ENCODE measurements around the gene SLC12A7. TPM values are rescaled to one million over a fixed set of nuclear protein-coding genes. Genes with fewer than 3 reads are reported as not detected.

Gene SLC12A7
- total RNA-seq, 2 donors from 2014 or later, result 58.9 to 61.6 TPM

DNA sequence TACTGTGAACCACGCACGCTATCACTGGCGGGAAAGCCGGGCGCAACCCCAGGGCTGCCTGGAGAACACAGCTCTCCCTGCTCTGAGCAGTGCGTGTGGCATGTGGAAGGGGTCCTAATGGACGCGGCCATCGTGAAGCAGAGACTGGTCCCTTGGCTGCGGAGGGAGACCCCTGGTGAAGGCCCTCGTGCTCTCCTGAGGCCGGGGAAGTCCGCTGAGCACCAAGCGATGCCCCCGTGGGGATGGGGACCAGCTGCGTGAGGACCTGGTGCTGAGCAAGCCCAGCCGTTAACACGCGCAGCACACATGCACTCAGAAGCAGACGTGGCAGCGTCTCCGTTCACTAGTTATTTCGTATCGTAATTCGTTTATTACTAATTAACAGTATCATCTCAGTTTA is 24.4 kb downstream of the SLC12A7 start:
- H3K36me3 ChIP-seq (ENCODE audit: control insufficient read depth, insufficient read depth, low read length), result peaks cover 12% of the 10 kb centered on the region
- no peaks in the 10 kb centered on the region for H3K27me3 ChIP-seq (ENCODE audit: control insufficient read depth, insufficient read depth, low read length, poor library complexity, severe bottlenecking)
- no peaks in the 10 kb centered on the region for H3K9me3 ChIP-seq (ENCODE audit: control insufficient read depth, low read length)
- peaks cover 26% of the 10 kb centered on the region for H3K36me3 Mint-ChIP-seq (ENCODE audit: low read depth)
- no peak overlapping the region for H3K27ac Mint-ChIP-seq
- H3K27ac ChIP-seq (ENCODE audit: low read depth, low read length), result no peak overlapping the region
- TF ChIP-seq, protein P1, sequence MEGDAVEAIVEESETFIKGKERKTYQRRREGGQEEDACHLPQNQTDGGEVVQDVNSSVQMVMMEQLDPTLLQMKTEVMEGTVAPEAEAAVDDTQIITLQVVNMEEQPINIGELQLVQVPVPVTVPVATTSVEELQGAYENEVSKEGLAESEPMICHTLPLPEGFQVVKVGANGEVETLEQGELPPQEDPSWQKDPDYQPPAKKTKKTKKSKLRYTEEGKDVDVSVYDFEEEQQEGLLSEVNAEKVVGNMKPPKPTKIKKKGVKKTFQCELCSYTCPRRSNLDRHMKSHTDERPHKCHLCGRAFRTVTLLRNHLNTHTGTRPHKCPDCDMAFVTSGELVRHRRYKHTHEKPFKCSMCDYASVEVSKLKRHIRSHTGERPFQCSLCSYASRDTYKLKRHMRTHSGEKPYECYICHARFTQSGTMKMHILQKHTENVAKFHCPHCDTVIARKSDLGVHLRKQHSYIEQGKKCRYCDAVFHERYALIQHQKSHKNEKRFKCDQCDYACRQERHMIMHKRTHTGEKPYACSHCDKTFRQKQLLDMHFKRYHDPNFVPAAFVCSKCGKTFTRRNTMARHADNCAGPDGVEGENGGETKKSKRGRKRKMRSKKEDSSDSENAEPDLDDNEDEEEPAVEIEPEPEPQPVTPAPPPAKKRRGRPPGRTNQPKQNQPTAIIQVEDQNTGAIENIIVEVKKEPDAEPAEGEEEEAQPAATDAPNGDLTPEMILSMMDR (conservative IDR thresholded peaks at IDR 0.05), result no peak
- DNase-seq, result no peak
- H3K4me1 ChIP-seq (ENCODE audit: control insufficient read depth, insufficient read depth, low read length), result no peaks in the 10 kb centered on the region
- H3K4me3 Mint-ChIP-seq, result no peak overlapping the region
- no peaks in the 10 kb centered on the region for H3K4me1 Mint-ChIP-seq
- no peaks in the 10 kb centered on the region for H3K27me3 Mint-ChIP-seq (ENCODE audit: insufficient read depth)
- H3K9me3 Mint-ChIP-seq, result no peaks in the 10 kb centered on the region
- WGBS, 2 experiments (ENCODE audit: insufficient coverage in 1 of 2, insufficient read length in 1 of 2), result 93 to 97% methylated on average over 16 to 25 of the region's 25 CpGs
- no peak overlapping the region for H3K4me3 ChIP-seq (ENCODE audit: low read length)
- H3K9ac ChIP-seq (ENCODE audit: extremely low read depth, low read length, poor library complexity, severe bottlenecking), result no peak overlapping the region

DNA sequence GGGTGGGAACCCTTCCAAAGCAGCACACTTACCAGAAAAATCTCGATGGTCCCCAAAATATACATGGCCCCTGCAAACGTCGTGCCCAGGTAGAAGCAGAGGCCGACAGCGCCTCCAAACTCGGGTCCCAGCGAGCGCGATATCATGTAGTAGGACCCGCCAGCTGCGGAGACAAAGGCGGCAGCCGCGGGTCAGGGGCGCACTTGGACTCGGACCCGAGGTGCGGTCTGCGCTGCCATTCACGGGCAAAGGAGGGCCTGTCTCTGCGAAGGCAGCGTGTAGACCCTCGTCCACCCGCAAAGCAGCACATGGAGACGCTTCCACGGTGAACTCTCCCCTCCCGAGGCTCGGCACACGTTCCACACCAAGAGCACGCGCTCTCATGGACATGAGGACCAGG is 25.0 kb downstream of the SLC12A7 start:
- H3K27me3 ChIP-seq (ENCODE audit: control insufficient read depth, insufficient read depth, low read length, poor library complexity, severe bottlenecking), result no peaks in the 10 kb centered on the region
- Mint-ChIP-seq H3K27ac (no peak overlapping the region), H3K36me3 (ENCODE audit: low read depth) (peaks cover 24% of the 10 kb centered on the region), H3K9me3 (no peaks in the 10 kb centered on the region), H3K27me3 (ENCODE audit: insufficient read depth) (no peaks in the 10 kb centered on the region), H3K4me3 (no peak overlapping the region), H3K4me1 (no peaks in the 10 kb centered on the region)
- H3K9ac ChIP-seq (ENCODE audit: extremely low read depth, low read length, poor library complexity, severe bottlenecking), result no peak overlapping the region
- no peaks in the 10 kb centered on the region for H3K9me3 ChIP-seq (ENCODE audit: control insufficient read depth, low read length)
- peaks cover 12% of the 10 kb centered on the region for H3K36me3 ChIP-seq (ENCODE audit: control insufficient read depth, insufficient read depth, low read length)
- no peaks in the 10 kb centered on the region for H3K4me1 ChIP-seq (ENCODE audit: control insufficient read depth, insufficient read depth, low read length)
- TF ChIP-seq, protein P1 (conservative IDR thresholded peaks at IDR 0.05), result no peak
- DNase-seq, result no peak
- no peak overlapping the region for H3K27ac ChIP-seq (ENCODE audit: low read depth, low read length)
- H3K4me3 ChIP-seq (ENCODE audit: low read length), result no peak overlapping the region
- WGBS, 2 experiments (ENCODE audit: insufficient coverage in 1 of 2, insufficient read length in 1 of 2), result 96 to 98% methylated on average over 28 to 31 of the region's 31 CpGs

GRCh38 chr5:1086137-1086536 is 25.7 kb downstream of the SLC12A7 start:
- no peaks in the 10 kb centered on the region for H3K9me3 ChIP-seq (ENCODE audit: control insufficient read depth, low read length)
- no peaks in the 10 kb centered on the region for H3K27me3 Mint-ChIP-seq (ENCODE audit: insufficient read depth)
- no peak for DNase-seq
- TF ChIP-seq, protein P1 (conservative IDR thresholded peaks at IDR 0.05), result no peak
- no peaks in the 10 kb centered on the region for H3K9me3 Mint-ChIP-seq
- peaks cover 26% of the 10 kb centered on the region for H3K36me3 Mint-ChIP-seq (ENCODE audit: low read depth)
- WGBS, 2 experiments (ENCODE audit: insufficient coverage in 1 of 2, insufficient read length in 1 of 2), result 84 to 94% methylated on average over 8 to 11 of the region's 11 CpGs
- H3K4me1 ChIP-seq (ENCODE audit: control insufficient read depth, insufficient read depth, low read length), result no peaks in the 10 kb centered on the region
- no peak overlapping the region for H3K27ac ChIP-seq (ENCODE audit: low read depth, low read length)
- no peak overlapping the region for H3K4me3 Mint-ChIP-seq
- no peak overlapping the region for H3K9ac ChIP-seq (ENCODE audit: extremely low read depth, low read length, poor library complexity, severe bottlenecking)
- H3K27ac Mint-ChIP-seq, result no peak overlapping the region
- H3K27me3 ChIP-seq (ENCODE audit: control insufficient read depth, insufficient read depth, low read length, poor library complexity, severe bottlenecking), result no peaks in the 10 kb centered on the region
- no peaks in the 10 kb centered on the region for H3K4me1 Mint-ChIP-seq
- no peak overlapping the region for H3K4me3 ChIP-seq (ENCODE audit: low read length)
- H3K36me3 ChIP-seq (ENCODE audit: control insufficient read depth, insufficient read depth, low read length), result peaks cover 9% of the 10 kb centered on the region

Data from endodermal cell (in vitro differentiated cells).